HG02759 (cell line): ENCODE data around the gene PPP1R9B.
A peak's percentile ranks its signal among the peaks of the same experiment; 100 is the strongest.

ENCODE experiments used
- ATAC-seq: cut with Tn5 transposase; IDR thresholded peaks from one replicate; pipeline ENCODE4 v1.9.1; 2021; ENCODE audit warnings: mild to moderate bottlenecking, moderate library complexity; ENCODE audit not compliant: unreplicated experiment

PPP1R9B gene

GRCh38 chr17:50161911-50162288 lies 11.4 kb upstream of the PPP1R9B start:
- ATAC-seq, result no peak

- ATAC-seq, result peak; percentile 85
Measured at GRCh38 chr17:50161023-50161910, 10.8 kb upstream of the PPP1R9B start.

- ATAC-seq, result no peak
Measured at GRCh38 chr17:50157891-50158290, 7.4 kb upstream of the PPP1R9B start.

- no peak for ATAC-seq
Measured at GRCh38 chr17:50155115-50155819, 4.8 kb upstream of the PPP1R9B start.

GRCh38 chr17:50154604-50155003 lies 4.1 kb upstream of the PPP1R9B start:
- ATAC-seq, result no peak

GRCh38 chr17:50153650-50154575 lies 3.4 kb upstream of the PPP1R9B start:
- ATAC-seq, result no peak

- ATAC-seq, result no peak
Measured at GRCh38 chr17:50152736-50153135, 2.3 kb upstream of the PPP1R9B start.

- peak; percentile 19 for ATAC-seq
Measured at GRCh38 chr17:50151937-50152547, 1.6 kb upstream of the PPP1R9B start.

- peak; percentile 42 for ATAC-seq
Measured at GRCh38 chr17:50151041-50151936, 812 bp upstream of the PPP1R9B start.

GRCh38 chr17:50149417-50150353 lies 792 bp downstream of the PPP1R9B start:
- no peak for ATAC-seq

- no peak for ATAC-seq
Measured at GRCh38 chr17:50149091-50149416, 1.4 kb downstream of the PPP1R9B start.

GRCh38 chr17:50148226-50149090 lies 2.0 kb downstream of the PPP1R9B start:
- ATAC-seq, result peak; percentile 50

- ATAC-seq, result no peak
Measured at GRCh38 chr17:50147841-50148225, 2.6 kb downstream of the PPP1R9B start.

GRCh38 chr17:50146927-50147665 lies 3.4 kb downstream of the PPP1R9B start:
- no peak for ATAC-seq

GRCh38 chr17:50146230-50146926 lies 4.1 kb downstream of the PPP1R9B start:
- ATAC-seq, result no peak

GRCh38 chr17:50145532-50146229 lies 4.8 kb downstream of the PPP1R9B start:
- no peak for ATAC-seq
